Neural progenitor cell (in vitro differentiated cells): ENCODE measurements around the gene TSEN34.

Source experiments
- EZH2phosphoT487 ChIP-seq: fragments of 200-600 bp; sonication (generic); IDR thresholded peaks from 2 replicates; pipeline ENCODE4 v1.6.1; 2017; ENCODE audit warnings: antibody characterized with exemption
- TF ChIP-seq, protein P1 (sequence below): fragments of 200-600 bp; sonication (generic); IDR thresholded peaks from 2 replicates; pipeline ENCODE4 v1.5.1; 2017; ENCODE audit warnings: antibody characterized with exemption, mild to moderate bottlenecking

DNA sequence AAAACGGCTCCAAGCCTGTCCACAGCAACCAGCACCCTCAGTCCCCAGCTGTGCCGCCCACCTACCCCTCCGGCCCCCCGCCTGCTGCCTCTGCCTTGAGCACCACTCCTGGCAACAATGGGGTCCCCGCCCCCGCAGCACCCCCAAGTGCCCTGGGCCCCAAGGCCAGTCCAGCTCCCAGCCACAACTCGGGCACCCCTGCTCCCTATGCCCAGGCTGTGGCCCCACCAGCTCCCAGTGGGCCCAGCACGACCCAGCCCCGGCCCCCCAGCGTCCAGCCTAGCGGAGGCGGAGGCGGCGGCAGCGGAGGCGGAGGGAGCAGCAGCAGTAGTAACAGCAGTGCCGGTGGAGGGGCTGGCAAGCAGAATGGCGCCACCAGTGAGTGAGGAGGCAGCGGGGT, 43.0 kb upstream of the TSEN34 start:
- TF ChIP-seq, protein P1, sequence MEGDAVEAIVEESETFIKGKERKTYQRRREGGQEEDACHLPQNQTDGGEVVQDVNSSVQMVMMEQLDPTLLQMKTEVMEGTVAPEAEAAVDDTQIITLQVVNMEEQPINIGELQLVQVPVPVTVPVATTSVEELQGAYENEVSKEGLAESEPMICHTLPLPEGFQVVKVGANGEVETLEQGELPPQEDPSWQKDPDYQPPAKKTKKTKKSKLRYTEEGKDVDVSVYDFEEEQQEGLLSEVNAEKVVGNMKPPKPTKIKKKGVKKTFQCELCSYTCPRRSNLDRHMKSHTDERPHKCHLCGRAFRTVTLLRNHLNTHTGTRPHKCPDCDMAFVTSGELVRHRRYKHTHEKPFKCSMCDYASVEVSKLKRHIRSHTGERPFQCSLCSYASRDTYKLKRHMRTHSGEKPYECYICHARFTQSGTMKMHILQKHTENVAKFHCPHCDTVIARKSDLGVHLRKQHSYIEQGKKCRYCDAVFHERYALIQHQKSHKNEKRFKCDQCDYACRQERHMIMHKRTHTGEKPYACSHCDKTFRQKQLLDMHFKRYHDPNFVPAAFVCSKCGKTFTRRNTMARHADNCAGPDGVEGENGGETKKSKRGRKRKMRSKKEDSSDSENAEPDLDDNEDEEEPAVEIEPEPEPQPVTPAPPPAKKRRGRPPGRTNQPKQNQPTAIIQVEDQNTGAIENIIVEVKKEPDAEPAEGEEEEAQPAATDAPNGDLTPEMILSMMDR, result no peak
- TF ChIP-seq EZH2phosphoT487, result no peak
